NCI-H2107 treated with DMSO at 0.1 percent for 48 hours (cell line): ENCODE data around the gene EGLN1.

Experiments used
- DNase-seq: peaks from one replicate; lab custom pipeline; 2025; ENCODE audit not compliant: unreplicated experiment; lab: John Stamatoyannopoulos, UW

EGLN1 gene

GRCh38 chr1:231334079-231334666, 87.9 kb downstream of the EGLN1 start:
- no peak for DNase-seq

DNA sequence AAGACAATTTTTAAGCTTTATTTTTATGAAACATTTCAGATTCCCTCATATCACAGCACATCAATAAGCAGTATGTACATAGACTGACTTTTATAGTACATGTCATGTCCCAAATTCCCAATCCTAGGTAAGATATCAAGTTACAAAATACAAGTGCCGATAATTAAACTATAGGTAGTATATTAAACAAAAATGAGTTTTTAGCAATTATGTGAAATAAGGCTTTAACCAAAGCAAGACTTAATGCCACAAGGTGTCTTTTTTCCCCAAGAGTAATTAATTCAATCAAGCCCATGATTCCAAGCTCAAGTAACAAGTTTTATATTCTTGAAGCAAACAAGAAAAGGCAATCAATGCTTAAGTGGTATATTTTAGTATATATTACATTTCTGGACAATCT, 89.3 kb downstream of the EGLN1 start:
- no peak for DNase-seq

DNA sequence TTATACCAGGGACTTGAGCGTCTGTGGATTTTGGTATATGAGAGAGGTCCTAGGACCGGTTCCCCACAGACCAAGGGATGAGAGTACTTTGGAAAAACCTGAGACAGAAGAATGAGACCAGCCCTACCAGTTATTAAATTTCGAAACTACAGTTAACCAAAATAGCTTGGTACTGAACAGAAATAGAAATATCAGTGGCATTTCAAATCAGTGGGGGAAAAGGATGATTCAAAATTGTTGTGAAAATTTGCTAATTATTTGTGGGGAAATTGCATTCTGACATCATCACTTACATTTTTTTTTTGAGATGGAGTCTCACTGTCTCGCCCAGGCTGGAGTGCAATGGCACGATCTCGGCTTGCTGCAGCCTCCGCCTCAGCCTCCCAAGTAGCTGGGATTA, 92.6 kb downstream of the EGLN1 start:
- no peak for DNase-seq

- DNase-seq: no peak
Measured at GRCh38 chr1:231327617-231328016, 94.5 kb downstream of the EGLN1 start.

- no peak for DNase-seq
Measured at GRCh38 chr1:231326248-231326647, 95.8 kb downstream of the EGLN1 start.

GRCh38 chr1:231324660-231325059, 97.4 kb downstream of the EGLN1 start:
- DNase-seq: no peak

DNA sequence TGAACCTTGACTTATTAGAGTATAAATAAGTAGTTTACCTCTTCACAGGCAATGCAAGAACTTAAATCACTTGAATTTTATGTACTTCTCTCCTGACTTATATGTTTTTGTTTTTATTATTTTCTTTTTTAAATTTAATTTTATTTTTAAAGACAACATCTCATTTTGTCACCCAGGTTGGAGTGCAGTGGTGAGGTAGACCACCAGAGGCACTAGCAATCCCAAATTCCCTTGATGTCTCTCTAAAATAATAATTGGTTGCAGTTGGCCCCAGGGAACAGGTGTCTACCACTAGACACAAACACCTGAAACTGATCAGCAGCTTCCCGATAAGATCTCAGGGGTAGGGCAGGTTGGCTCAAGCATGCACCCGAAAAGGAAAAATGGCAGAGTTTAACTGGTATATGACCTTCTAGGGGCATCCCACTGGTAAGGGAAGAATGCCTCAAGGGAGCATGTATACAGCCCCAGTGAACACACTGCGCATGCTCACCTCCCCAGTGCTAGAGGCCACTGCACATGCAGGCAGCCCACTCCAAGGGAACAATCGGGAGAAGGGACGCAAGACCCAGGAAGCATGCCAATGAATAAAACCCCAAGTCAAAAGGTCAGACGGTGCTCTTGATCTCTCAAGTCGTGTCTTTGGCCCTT, 99.1 kb downstream of the EGLN1 start:
- no peak for DNase-seq

DNA sequence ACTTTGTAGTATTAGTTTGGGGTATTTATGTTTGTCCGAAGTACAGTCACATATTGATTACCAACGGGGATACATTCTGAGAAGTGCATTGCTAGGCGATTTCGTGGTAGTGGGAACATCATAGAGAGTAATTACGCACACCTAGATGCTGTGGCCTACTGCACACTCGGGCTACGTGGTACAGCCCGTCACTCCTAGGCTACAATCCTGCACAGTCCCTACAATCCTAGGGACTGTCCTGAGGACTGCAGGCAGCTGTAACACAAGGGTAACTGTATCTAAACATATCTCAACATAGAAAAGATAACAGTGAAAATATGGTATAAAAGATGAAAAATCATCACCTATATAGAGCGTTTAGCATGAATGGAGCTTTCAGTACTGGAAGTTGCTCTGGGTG, 103.0 kb downstream of the EGLN1 start:
- DNase-seq: no peak

DNA sequence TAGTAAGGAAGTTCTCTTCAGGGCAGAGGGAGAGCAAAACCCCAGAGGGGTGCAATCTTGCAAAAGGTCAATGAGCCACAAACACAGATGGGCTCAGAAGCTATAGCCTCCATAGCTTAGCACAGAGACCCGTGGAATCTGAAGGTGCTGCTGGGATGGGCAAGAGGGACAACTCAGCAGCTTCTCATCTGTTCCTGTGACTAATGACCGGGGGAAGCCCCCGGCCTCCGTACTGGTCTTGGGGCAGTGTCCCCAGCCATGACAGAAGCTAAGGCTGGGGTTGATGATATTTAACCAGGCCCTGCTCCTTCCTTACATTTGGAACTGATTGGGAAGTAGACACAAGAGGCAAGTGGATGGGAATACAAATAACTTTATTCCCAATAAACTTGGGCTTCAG, 103.5 kb downstream of the EGLN1 start:
- no peak for DNase-seq

GRCh38 chr1:231318015-231318355, 104.1 kb downstream of the EGLN1 start:
- no peak for DNase-seq

GRCh38 chr1:231317306-231318014, 104.6 kb downstream of the EGLN1 start:
- DNase-seq: no peak

- DNase-seq: no peak
Measured at GRCh38 chr1:231315887-231316286, 106.2 kb downstream of the EGLN1 start.
